Posterior cingulate gyrus (tissue), 11 donors: ENCODE measurements around the gene BPGM.

Source experiments
- DNase-seq, 10 donors: peaks; one replicate each; pipeline versions ENCODE4 v3.0.0 to v3.0.0-alpha.2; 2020 to 2021; ENCODE audit warnings: mixed read lengths in 3 of 10
- intact Hi-C: fragments of 100-400 bp; cut with DNase I; formaldehyde crosslinking; loops from one replicate; pipeline ENCODE4 v1.15.1; 2023

BPGM gene

GRCh38 chr7:134710854-134711624, 64.4 kb downstream of the BPGM start:
- intact Hi-C loops: no loop called here
- DNase-seq: no peak

- intact Hi-C loops: no loop called here
- no peak for DNase-seq
These were observed 65.5 kb downstream of the BPGM start for GRCh38 chr7:134712196-134712595.

GRCh38 chr7:134714470-134715205, 68.0 kb downstream of the BPGM start:
- intact Hi-C loops: no loop called here
- DNase-seq: no peak

GRCh38 chr7:134718211-134718875, 71.7 kb downstream of the BPGM start:
- DNase-seq: no peak
- intact Hi-C loops: no loop called here

GRCh38 chr7:134720091-134720935, 73.7 kb downstream of the BPGM start:
- intact Hi-C loops: no loop called here

GRCh38 chr7:134721171-134721570, 74.5 kb downstream of the BPGM start:
- no peak for DNase-seq
- intact Hi-C loops: no loop called here

More at GRCh38 chr7:134720091-134720935, 73.7 kb downstream of the BPGM start:
- DNase-seq: no peak

GRCh38 chr7:134722786-134723322, 76.2 kb downstream of the BPGM start:
- intact Hi-C loops: no loop called here

GRCh38 chr7:134723892-134724291, 77.2 kb downstream of the BPGM start:
- intact Hi-C loops: no loop called here
- no peak for DNase-seq

More at GRCh38 chr7:134722786-134723322, 76.2 kb downstream of the BPGM start:
- DNase-seq: no peak

GRCh38 chr7:134724606-134725005, 78.0 kb downstream of the BPGM start:
- DNase-seq: no peak

GRCh38 chr7:134726581-134726980, 79.9 kb downstream of the BPGM start:
- DNase-seq: peak in 2 of 10 donors; percentile 11 to 35
- intact Hi-C loops: no loop called here

More at GRCh38 chr7:134724606-134725005, 78.0 kb downstream of the BPGM start:
- intact Hi-C loops: no loop called here

GRCh38 chr7:134727711-134728110, 81.1 kb downstream of the BPGM start:
- intact Hi-C loops: no loop called here
- no peak for DNase-seq
